Activated CD8-positive, alpha-beta T cell treated with anti-CD3 and anti-CD28 coated beads for 36 hours (primary cell): ENCODE results near the gene MEOX2. TPM values are rescaled to one million over a fixed set of nuclear protein-coding genes. Genes with fewer than 3 reads are reported as not detected.

Experiments
- ATAC-seq: fragments of 200-7000 bp; cut with Tn5 transposase; one replicate; pipeline ENCODE4 v1.10.0; 2021; ENCODE audit warnings: mild to moderate bottlenecking, moderate library complexity
- CTCF ChIA-PET: fragments of 350-600 bp; sonication (Branson Sonifier 250); formaldehyde crosslinking; loops from one replicate; lab custom pipeline; 2021; ENCODE audit warnings: antibody characterized with exemption; lab: Charles Lee
- POLR2A ChIA-PET: fragments of 350-600 bp; sonication (Branson Sonifier 250); formaldehyde crosslinking; loops from one replicate; lab custom pipeline; 2021; ENCODE audit warnings: antibody characterized with exemption; lab: Charles Lee
- DNase-seq: peaks from one replicate; pipeline ENCODE4 v3.0.0-alpha.2; 2020
- H3K27ac Mint-ChIP-seq: one replicate; pipeline ENCODE4 v1.8.0; 2021; ENCODE audit warnings: mild to moderate bottlenecking, mixed read lengths
- H3K27me3 Mint-ChIP-seq: one replicate; pipeline ENCODE4 v1.8.0; 2021; ENCODE audit warnings: mixed read lengths
- H3K36me3 Mint-ChIP-seq: one replicate; pipeline ENCODE4 v1.8.0; 2021; ENCODE audit warnings: low read depth, mixed read lengths
- H3K4me1 Mint-ChIP-seq: one replicate; pipeline ENCODE4 v1.8.0; 2021; ENCODE audit warnings: low read depth, mixed read lengths
- H3K4me3 Mint-ChIP-seq: one replicate; pipeline ENCODE4 v1.8.0; 2021; ENCODE audit warnings: mild to moderate bottlenecking, moderate library complexity, mixed read lengths
- H3K9me3 Mint-ChIP-seq: one replicate; pipeline ENCODE4 v1.8.0; 2021; ENCODE audit warnings: mixed read lengths
- intact Hi-C: fragments of 100-400 bp; cut with micrococcal nuclease; formaldehyde crosslinking; loops from one replicate; pipeline ENCODE4 v1.10.0; 2022
- total RNA-seq, 2 experiments: library from RNA; stranded (reverse); gene quantifications; one replicate each; pipeline ENCODE4 v1.2.3, GENCODE V29; 2021
- TF ChIP-seq, protein P1 (sequence below): fragments of 200-600 bp; IDR thresholded peaks from one replicate; pipeline ENCODE4 v1.8.0; 2022; ENCODE audit warnings: antibody characterized with exemption, mild to moderate bottlenecking

The MEOX2 gene
- total RNA-seq, 2 experiments from 2014 or later: not detected

DNA sequence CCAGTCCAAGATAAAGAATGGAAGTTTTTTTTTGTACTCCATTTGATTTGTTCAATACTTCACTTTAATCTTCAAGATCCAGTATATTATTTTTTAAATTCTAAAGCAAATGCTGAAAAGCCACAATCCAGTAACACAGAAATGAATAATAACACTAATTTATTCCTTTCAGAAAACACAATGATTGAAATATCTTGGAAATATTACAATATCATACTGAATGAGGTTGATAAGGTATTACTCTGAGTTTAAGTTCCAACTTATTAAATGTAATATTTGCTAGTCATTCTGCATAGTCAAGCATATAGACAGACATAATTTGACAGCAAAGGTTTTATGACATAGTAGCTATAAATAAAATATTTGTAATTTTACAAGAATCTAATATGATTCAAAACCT, 4.4 kb downstream of the MEOX2 start:
- CTCF ChIA-PET: no interaction called here
- H3K9me3 Mint-ChIP-seq: peaks cover 3% of the 10 kb centered on the region
- intact Hi-C loops: no loop called here
- TF ChIP-seq, protein P1, sequence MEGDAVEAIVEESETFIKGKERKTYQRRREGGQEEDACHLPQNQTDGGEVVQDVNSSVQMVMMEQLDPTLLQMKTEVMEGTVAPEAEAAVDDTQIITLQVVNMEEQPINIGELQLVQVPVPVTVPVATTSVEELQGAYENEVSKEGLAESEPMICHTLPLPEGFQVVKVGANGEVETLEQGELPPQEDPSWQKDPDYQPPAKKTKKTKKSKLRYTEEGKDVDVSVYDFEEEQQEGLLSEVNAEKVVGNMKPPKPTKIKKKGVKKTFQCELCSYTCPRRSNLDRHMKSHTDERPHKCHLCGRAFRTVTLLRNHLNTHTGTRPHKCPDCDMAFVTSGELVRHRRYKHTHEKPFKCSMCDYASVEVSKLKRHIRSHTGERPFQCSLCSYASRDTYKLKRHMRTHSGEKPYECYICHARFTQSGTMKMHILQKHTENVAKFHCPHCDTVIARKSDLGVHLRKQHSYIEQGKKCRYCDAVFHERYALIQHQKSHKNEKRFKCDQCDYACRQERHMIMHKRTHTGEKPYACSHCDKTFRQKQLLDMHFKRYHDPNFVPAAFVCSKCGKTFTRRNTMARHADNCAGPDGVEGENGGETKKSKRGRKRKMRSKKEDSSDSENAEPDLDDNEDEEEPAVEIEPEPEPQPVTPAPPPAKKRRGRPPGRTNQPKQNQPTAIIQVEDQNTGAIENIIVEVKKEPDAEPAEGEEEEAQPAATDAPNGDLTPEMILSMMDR: no peak
- peaks cover 21% of the 10 kb centered on the region for H3K27me3 Mint-ChIP-seq
- no peak overlapping the region for H3K4me3 Mint-ChIP-seq
- no peak for DNase-seq
- H3K36me3 Mint-ChIP-seq: peaks cover 3% of the 10 kb centered on the region
- ATAC-seq: no peak
- POLR2A ChIA-PET: no interaction called here
- no peak overlapping the region for H3K27ac Mint-ChIP-seq
- H3K4me1 Mint-ChIP-seq: no peaks in the 10 kb centered on the region

DNA sequence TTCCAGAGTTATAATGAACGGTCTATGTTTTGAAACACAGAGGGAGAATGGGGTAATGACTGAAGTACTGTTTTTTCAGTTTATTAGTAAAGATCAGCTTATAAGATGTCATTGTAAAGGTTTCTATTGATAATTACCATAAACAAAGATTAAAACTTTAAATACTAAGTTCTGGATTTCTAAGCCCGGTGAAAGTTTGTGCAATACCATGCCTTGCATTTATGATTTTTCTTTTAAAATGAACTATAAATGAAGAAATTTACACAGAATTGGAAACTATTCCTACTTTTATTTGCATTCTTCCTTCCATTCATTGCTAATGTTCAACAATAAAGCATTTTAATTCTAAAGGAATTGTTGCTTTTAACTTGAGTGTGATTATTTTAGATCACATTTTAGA, 4.9 kb downstream of the MEOX2 start:
- DNase-seq: no peak
- Mint-ChIP-seq H3K27me3 (peaks cover 16% of the 10 kb centered on the region), H3K36me3 (peaks cover 3% of the 10 kb centered on the region), H3K4me3 (no peak overlapping the region), H3K27ac (no peak overlapping the region), H3K4me1 (no peaks in the 10 kb centered on the region), H3K9me3 (peaks cover 3% of the 10 kb centered on the region)
- intact Hi-C loops: no loop called here
- no peak for ATAC-seq
- TF ChIP-seq, protein P1: no peak
- CTCF ChIA-PET: no interaction called here
- POLR2A ChIA-PET: no interaction called here

DNA sequence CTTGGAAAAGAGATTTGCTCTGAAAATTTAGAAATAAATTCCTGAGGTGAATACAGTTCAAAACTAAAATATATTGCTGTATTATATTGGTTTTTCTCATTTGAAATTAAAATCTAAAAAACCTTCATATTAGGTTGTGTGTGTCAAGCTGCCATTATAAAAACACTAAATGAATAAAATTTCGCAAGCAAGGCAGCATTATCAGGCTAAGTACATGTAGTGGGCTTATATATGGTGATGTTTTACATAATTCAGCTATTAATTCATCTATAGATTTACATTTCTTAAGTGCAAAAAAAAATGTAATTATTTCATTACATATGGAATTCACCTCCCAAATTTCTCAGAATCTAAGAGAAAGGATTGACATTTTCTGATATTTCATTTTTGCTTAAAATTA, 5.3 kb downstream of the MEOX2 start:
- Mint-ChIP-seq H3K4me3 (no peak overlapping the region), H3K4me1 (no peaks in the 10 kb centered on the region), H3K36me3 (peaks cover 2% of the 10 kb centered on the region), H3K9me3 (peaks cover 2% of the 10 kb centered on the region), H3K27ac (no peak overlapping the region), H3K27me3 (peaks cover 12% of the 10 kb centered on the region)
- DNase-seq: no peak
- ChIA-PET POLR2A (no interaction called here), CTCF (no interaction called here)
- TF ChIP-seq, protein P1: no peak
- ATAC-seq: no peak
- intact Hi-C loops: no loop called here

DNA sequence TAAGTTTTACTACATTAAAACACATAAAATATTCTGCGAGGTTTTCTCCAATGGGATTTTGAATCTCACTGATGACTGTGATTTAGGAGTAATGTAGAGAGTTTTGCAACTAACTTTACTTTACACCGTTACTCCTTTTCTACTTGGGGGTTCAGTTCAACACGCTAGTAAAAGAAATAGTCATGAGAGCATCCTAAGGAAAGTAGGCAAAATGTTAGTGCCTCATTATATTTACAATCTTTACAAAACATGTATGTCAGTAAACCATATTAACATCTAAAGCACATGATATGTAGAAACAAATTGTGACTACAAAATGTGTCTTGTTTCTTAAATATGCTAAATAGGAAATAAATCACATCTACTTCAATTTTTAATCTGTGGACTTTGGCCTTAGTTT, 6.0 kb downstream of the MEOX2 start:
- H3K4me3 Mint-ChIP-seq: no peak overlapping the region
- POLR2A ChIA-PET: no interaction called here
- intact Hi-C loops: no loop called here
- TF ChIP-seq, protein P1: no peak
- no peaks in the 10 kb centered on the region for H3K9me3 Mint-ChIP-seq
- H3K27ac Mint-ChIP-seq: no peak overlapping the region
- CTCF ChIA-PET: no interaction called here
- no peaks in the 10 kb centered on the region for H3K4me1 Mint-ChIP-seq
- DNase-seq (no peak), ATAC-seq (no peak)
- no peaks in the 10 kb centered on the region for H3K36me3 Mint-ChIP-seq
- H3K27me3 Mint-ChIP-seq: peaks cover 4% of the 10 kb centered on the region

DNA sequence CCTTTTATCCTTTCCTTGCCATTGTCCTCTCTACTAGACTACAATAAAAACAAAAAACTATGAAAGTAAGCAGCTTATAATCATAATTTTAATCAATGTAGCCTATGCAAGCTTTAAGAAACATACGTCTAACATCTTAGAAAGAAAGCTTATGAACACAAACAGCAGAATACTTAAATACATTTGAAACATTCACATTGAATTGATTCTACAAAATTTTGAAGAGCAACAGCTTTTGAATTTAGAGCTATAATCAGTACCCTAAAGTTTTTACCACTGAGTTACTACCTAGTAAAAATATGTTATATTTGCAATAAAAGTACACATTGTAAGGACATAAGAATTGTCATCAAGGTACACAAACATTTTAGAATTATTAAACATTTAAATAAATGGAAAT, 7.2 kb downstream of the MEOX2 start:
- CTCF ChIA-PET: no interaction called here
- Mint-ChIP-seq H3K4me1 (no peaks in the 10 kb centered on the region), H3K4me3 (no peak overlapping the region), H3K27me3 (no peaks in the 10 kb centered on the region), H3K9me3 (no peaks in the 10 kb centered on the region), H3K27ac (no peak overlapping the region), H3K36me3 (no peaks in the 10 kb centered on the region)
- POLR2A ChIA-PET: no interaction called here
- intact Hi-C loops: no loop called here
- no peak for DNase-seq
- TF ChIP-seq, protein P1: no peak
- ATAC-seq: no peak
